Panc1 (cell line): ENCODE data around the gene SGPL1. TPM values are rescaled to one million over a fixed set of nuclear protein-coding genes. Genes with fewer than 3 reads are reported as not detected.

Experiments
- ATAC-seq: fragments of 200-7000 bp; cut with Tn5 transposase; 2 replicates; pipeline ENCODE4 v1.9.1; 2020; ENCODE audit warnings: mild to moderate bottlenecking, moderate library complexity
- BruUV-seq: library from RNA; stranded (reverse); fragments of 400-500 nt; replicated peaks from 2 replicates; lab custom pipeline; 2021; lab: Mats Ljungman, UMichigan
- CTCF ChIA-PET: fragments of 300-600 bp; sonication (Branson Sonifier 250); formaldehyde crosslinking; loops from one replicate; lab custom pipeline; 2022; ENCODE audit warnings: antibody characterized with exemption; lab: Charles Lee
- POLR2A ChIA-PET: fragments of 300-600 bp; sonication (Branson Sonifier 250); formaldehyde crosslinking; loops from one replicate; lab custom pipeline; 2022; ENCODE audit warnings: antibody characterized with exemption; lab: Charles Lee
- DNase-seq: peaks from one replicate; pipeline ENCODE4 v3.0.0-alpha.2; 2010; ENCODE audit warnings: low read depth, low spot score
- H3K27ac ChIP-seq: 2 replicates; pipeline ENCODE4 v1.5.1; 2011; ENCODE audit warnings: mild to moderate bottlenecking, low read length, inconsistent platforms
- H3K27me3 ChIP-seq: fragments of 200-500 bp; sonication (Bioruptor generic); 2 replicates; pipeline ENCODE4 v1.6.0; 2014; ENCODE audit warnings: low read length, inconsistent platforms; ENCODE audit not compliant: control insufficient read depth, insufficient read depth
- H3K36me3 ChIP-seq: fragments of 200-500 bp; sonication (Bioruptor generic); 2 replicates; pipeline ENCODE4 v1.5.1; 2014; ENCODE audit warnings: inconsistent platforms, mild to moderate bottlenecking, low read length, moderate library complexity; ENCODE audit not compliant: control insufficient read depth, insufficient read depth
- H3K4me1 ChIP-seq: 2 replicates; pipeline ENCODE4 v1.5.1; 2011; ENCODE audit warnings: inconsistent platforms, mild to moderate bottlenecking, low read length, moderate library complexity; ENCODE audit not compliant: control insufficient read depth, insufficient read depth
- H3K4me3 ChIP-seq, 2 experiments: 2 replicates each; pipeline ENCODE4 v1.5.1; 2011 to 2012; ENCODE audit warnings: low read depth in 2 of 2, low read length in 2 of 2, mild to moderate bottlenecking in 2 of 2, inconsistent platforms in 1 of 2, moderate library complexity in 1 of 2
- H3K9me3 ChIP-seq: fragments of 200-500 bp; sonication (Bioruptor generic); 2 replicates; pipeline ENCODE4 v1.5.1; 2014; ENCODE audit warnings: low read depth, mild to moderate bottlenecking, inconsistent platforms, low read length, moderate library complexity; ENCODE audit not compliant: control insufficient read depth, insufficient read depth
- CTCF ChIP-seq: fragments of 450-650 bp; IDR thresholded peaks from 2 replicates; pipeline ENCODE4 v1.5.1; 2017; ENCODE audit warnings: mild to moderate bottlenecking
- POLR2AphosphoS5 ChIP-seq: IDR thresholded peaks from 2 replicates; pipeline ENCODE4 v1.6.1; 2012; ENCODE audit warnings: mild to moderate bottlenecking, low read depth, low read length, moderate library complexity
- REST ChIP-seq, 2 experiments: IDR thresholded peaks; 2 replicates each; pipeline ENCODE4 v1.6.1; 2011 to 2012; ENCODE audit warnings: low read depth in 2 of 2, control low read depth in 1 of 2, low read length in 1 of 2, mild to moderate bottlenecking in 1 of 2, moderate library complexity in 1 of 2; ENCODE audit not compliant: insufficient read depth in 1 of 2
- SIN3A ChIP-seq: IDR thresholded peaks from 2 replicates; pipeline ENCODE4 v1.6.1; 2012; ENCODE audit warnings: low read depth, mild to moderate bottlenecking, low read length, moderate library complexity, borderline replicate concordance; ENCODE audit not compliant: insufficient read depth
- TCF7L2 ChIP-seq: IDR thresholded peaks from 2 replicates; pipeline ENCODE4 v1.6.1; 2011; ENCODE audit warnings: mild to moderate bottlenecking, low read depth, low read length, inconsistent platforms
- in situ Hi-C: cut with HindIII; loops from 2 replicates; pipeline ENCODE4 v1.10.0; 2016; ENCODE audit warnings: low sequenced_read_pairs, low pct_unique_long_range_greater_than_20kb
- intact Hi-C: fragments of 100-400 bp; cut with micrococcal nuclease; formaldehyde crosslinking; loops from one replicate; pipeline ENCODE4 v1.10.0; 2022; ENCODE audit not compliant: unreplicated experiment
- total RNA-seq: library from RNA; stranded (reverse); gene quantifications from one replicate; pipeline ENCODE4 v1.2.1, GENCODE V29; 2021; ENCODE audit not compliant: unreplicated experiment

SGPL1 gene
- total RNA-seq, 1 experiment from 2014 or later, result 103 TPM

- BruUV-seq, result no TSS peak
- ATAC-seq (no peak), DNase-seq (no peak)
- ChIA-PET CTCF (no interaction called here), POLR2A (no interaction called here)
- Histone ChIP-seq H3K27me3 (no peaks in the 10 kb centered on the region), H3K9me3 (no peaks in the 10 kb centered on the region), H3K4me3 (no peak overlapping the region), H3K36me3 (peaks cover 2% of the 10 kb centered on the region; the same call in 1 of the 2 replicates), H3K27ac (no peak overlapping the region), H3K4me1 (peaks cover 13% of the 10 kb centered on the region)
- intact Hi-C loops, result loop anchor here (5.0 to 10.0 kb wide), 3 partner anchors 122 to 420 kb away; no protein-coding TSS in a partner anchor
- no peak for TF ChIP-seq TCF7L2
- TF ChIP-seq POLR2AphosphoS5, result no peak
- no peak for TF ChIP-seq REST (IDR thresholded peaks at IDR 0.05; ENCODE audit: insufficient read depth in 1 of 2, low read depth in 2 of 2, low read length in 1 of 2)
- TF ChIP-seq SIN3A, result no peak
- TF ChIP-seq CTCF, result no peak
- in situ Hi-C loops, result no loop called here
Measured at GRCh38 chr10:70884741-70885140, 69.0 kb downstream of the SGPL1 start.

- no peak for DNase-seq
- in situ Hi-C loops (no loop called here), intact Hi-C loops (loop anchor here (10.0 kb wide), 1 partner anchor 421 kb away; no protein-coding TSS in a partner anchor)
- CTCF ChIA-PET, result no interaction called here
- Histone ChIP-seq H3K4me1 (peaks cover 13% of the 10 kb centered on the region), H3K27ac (no peak overlapping the region), H3K4me3 (no peak overlapping the region), H3K36me3 (peaks cover 2% of the 10 kb centered on the region; the same call in 1 of the 2 replicates), H3K9me3 (no peaks in the 10 kb centered on the region), H3K27me3 (no peaks in the 10 kb centered on the region)
- no peak for ATAC-seq
- POLR2A ChIA-PET, result no interaction called here
- no TSS peak for BruUV-seq
- TF ChIP-seq CTCF (no peak), POLR2AphosphoS5 (no peak), SIN3A (no peak), TCF7L2 (no peak), REST (IDR thresholded peaks at IDR 0.05; ENCODE audit: insufficient read depth in 1 of 2, low read depth in 2 of 2, low read length in 1 of 2) (no peak)
Measured at GRCh38 chr10:70885481-70885880, 69.7 kb downstream of the SGPL1 start.
